Kidney epithelial cell (primary cell): ENCODE data around the gene HMOX2. TPM values are rescaled to one million over a fixed set of nuclear protein-coding genes. Genes with fewer than 3 reads are reported as not detected.
A peak's percentile ranks its signal among the peaks of the same experiment; 100 is the strongest.

Experiments
- DNase-seq: peaks from one replicate; pipeline ENCODE4 v3.0.0-alpha.2; 2010; ENCODE audit warnings: low read depth
- H3K27me3 ChIP-seq: 2 replicates; pipeline ENCODE4 v1.6.0; 2011; ENCODE audit warnings: low read length; ENCODE audit not compliant: control insufficient read depth, insufficient read depth
- H3K36me3 ChIP-seq: 2 replicates; pipeline ENCODE4 v1.5.1; 2011; ENCODE audit warnings: low read length; ENCODE audit not compliant: control insufficient read depth, insufficient read depth
- H3K4me3 ChIP-seq: 2 replicates; pipeline ENCODE4 v1.5.1; 2011; ENCODE audit warnings: low read depth, mild to moderate bottlenecking, control low read depth, low read length
- total RNA-seq: library from RNA; depleted of rRNA; stranded (reverse); fragments of >200 nt; gene quantifications from 2 replicates; pipeline ENCODE4 v1.2.3, GENCODE V29; 2015
- TF ChIP-seq, protein P1 (sequence below): IDR thresholded peaks from 2 replicates; pipeline ENCODE4 v1.5.1; 2011; ENCODE audit warnings: mild to moderate bottlenecking, moderate library complexity, low read length, control low read depth, inconsistent platforms; ENCODE audit not compliant: insufficient read depth, poor library complexity, severe bottlenecking

Gene HMOX2
- total RNA-seq, 1 donor from 2014 or later = 64.4 TPM

DNA sequence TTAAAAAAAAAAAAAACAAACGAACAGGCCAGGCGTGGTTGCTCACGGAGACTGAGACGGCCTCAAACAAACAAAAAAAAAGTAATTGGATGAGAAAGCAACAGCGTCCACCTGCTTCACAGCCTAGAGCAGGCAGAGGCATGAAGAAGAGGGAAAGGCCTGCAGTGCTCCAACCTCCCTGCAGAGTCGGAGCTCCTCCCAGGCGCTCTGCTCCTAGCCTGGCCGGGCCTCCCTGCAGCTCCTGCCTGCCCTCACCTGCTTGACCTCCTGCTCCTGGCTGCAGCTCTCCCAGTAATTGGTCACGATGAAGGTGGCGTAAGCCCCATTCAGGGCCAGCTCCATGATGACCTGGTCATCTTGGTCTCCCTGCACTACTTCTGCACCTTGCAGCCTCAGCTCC, 7.2 kb upstream of the HMOX2 start:
- no peak for DNase-seq
- TF ChIP-seq, protein P1, sequence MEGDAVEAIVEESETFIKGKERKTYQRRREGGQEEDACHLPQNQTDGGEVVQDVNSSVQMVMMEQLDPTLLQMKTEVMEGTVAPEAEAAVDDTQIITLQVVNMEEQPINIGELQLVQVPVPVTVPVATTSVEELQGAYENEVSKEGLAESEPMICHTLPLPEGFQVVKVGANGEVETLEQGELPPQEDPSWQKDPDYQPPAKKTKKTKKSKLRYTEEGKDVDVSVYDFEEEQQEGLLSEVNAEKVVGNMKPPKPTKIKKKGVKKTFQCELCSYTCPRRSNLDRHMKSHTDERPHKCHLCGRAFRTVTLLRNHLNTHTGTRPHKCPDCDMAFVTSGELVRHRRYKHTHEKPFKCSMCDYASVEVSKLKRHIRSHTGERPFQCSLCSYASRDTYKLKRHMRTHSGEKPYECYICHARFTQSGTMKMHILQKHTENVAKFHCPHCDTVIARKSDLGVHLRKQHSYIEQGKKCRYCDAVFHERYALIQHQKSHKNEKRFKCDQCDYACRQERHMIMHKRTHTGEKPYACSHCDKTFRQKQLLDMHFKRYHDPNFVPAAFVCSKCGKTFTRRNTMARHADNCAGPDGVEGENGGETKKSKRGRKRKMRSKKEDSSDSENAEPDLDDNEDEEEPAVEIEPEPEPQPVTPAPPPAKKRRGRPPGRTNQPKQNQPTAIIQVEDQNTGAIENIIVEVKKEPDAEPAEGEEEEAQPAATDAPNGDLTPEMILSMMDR = no peak
- H3K36me3 ChIP-seq = peaks cover 2% of the 10 kb centered on the region
- H3K4me3 ChIP-seq = no peak overlapping the region
- no peaks in the 10 kb centered on the region for H3K27me3 ChIP-seq

DNA sequence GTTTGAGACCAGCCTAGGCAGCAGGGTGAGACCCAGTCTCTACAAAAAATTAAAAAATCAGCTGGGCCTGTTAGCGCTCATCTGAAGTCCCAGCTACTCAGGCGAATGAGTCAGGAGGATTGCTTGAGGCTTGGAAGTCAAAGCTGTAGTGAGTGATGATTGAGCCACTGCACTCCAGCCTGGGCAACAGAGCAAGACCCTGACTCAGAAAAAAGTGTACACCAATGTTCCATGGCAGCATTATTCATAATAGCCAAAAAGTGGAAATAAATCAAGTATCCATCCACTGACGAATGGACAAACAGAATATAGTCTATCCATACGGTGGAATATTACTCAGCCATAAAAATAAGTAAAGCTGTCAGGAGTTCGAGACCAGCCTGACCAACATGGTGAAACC, 4.3 kb upstream of the HMOX2 start:
- TF ChIP-seq, protein P1 = no peak
- H3K36me3 ChIP-seq = peaks cover 2% of the 10 kb centered on the region
- no peak for DNase-seq

DNA sequence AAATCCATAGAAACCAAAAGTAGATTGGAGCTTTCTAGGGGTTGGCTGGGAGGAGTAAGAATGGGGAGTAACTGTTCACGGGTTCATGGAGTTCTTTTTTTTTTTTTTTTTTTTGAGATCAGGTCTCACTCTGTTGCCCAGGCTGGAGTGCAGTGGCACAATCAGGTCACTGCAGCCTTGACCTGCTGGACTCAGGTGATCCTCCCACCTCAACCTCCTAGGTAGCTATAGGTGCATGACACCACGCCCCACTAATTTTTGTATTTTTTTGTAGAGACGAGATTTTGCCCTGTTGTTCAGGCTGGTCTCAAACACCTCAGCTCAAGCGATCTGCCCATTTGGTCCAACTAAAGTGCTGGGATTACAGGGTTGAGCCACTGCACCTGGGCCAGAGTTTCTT, 3.3 kb upstream of the HMOX2 start:
- H3K27me3 ChIP-seq = no peaks in the 10 kb centered on the region
- H3K36me3 ChIP-seq = no peaks in the 10 kb centered on the region
- TF ChIP-seq, protein P1 = no peak
- no peak for DNase-seq
- H3K4me3 ChIP-seq = no peak overlapping the region

More for the DNA sequence above, 4.3 kb upstream of the HMOX2 start:
- no peak overlapping the region for H3K4me3 ChIP-seq
- H3K27me3 ChIP-seq = no peaks in the 10 kb centered on the region

DNA sequence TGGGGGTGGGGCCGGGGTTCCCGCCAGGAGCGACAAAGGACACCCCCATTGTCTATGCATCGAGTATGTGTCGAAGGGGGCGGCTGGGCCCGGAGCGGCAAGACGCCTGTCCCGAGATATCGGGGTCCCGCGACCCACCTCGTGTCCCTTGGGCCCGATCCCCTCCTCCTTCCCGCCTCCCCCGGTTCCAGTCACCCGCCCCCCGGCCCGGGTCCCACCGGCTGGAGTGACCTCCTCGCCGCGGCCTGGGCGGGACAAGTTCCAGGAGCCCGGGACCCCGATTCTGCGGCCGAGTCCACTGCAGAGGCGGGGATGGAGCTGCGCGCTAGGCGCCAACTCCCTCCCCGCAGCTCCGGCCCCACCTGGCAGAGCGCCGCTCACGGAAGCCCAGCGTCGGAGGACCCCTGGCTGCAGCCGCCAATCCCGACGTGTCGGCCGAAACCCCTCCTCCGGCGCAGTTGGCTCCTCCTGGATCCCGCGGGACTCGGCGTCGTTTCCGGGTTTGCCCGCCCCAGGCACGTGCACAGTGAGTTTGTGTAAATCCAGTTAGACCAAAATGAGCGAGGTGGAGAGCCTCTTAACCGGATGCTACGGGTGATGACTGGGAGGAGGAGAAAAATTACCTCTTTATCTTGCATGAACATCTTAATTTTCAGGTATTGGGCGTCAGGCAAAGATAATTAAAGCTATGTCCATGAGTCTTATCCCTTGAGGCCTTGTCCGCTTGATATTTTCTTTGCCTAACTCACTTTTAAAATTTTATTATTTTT, 1.8 kb upstream of the HMOX2 start, which contains the start of gene NMRAL1:
Gene NMRAL1 (minus strand): TSS at position 434 of the 770 bp plus-strand sequence. CDS start 493 bp downstream, outside the sequence.
- DNase-seq = peak; percentile 60
- H3K4me3 ChIP-seq = peak within 1 kb of the TSS; percentile 82
- H3K36me3 ChIP-seq = no peaks in the 10 kb centered on the region
- no peaks in the 10 kb centered on the region for H3K27me3 ChIP-seq
- TF ChIP-seq, protein P1 = no peak

DNA sequence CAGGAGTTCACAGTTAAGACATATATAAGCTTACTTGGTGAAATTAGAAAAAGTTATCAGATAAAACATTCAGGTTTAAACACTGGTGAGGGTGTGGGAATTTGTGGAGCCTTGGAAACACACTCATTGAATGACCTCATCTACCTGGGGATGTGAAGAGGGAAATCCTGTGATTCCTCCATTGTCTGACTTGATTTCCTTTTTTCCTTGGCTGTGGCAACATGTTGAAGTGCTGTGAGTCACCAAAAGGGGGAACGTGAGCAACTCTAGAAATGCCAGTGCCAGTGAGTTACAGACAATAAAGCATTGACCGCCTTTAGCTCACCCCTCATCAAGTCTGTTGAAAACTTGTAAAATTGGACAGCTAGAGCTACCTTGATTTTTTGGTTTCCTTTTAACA, 1.8 kb downstream of the HMOX2 start:
- no peak for DNase-seq
- H3K27me3 ChIP-seq = no peaks in the 10 kb centered on the region
- H3K36me3 ChIP-seq = no peaks in the 10 kb centered on the region
- TF ChIP-seq, protein P1 = peak; percentile 28
- H3K4me3 ChIP-seq = no peak overlapping the region

DNA sequence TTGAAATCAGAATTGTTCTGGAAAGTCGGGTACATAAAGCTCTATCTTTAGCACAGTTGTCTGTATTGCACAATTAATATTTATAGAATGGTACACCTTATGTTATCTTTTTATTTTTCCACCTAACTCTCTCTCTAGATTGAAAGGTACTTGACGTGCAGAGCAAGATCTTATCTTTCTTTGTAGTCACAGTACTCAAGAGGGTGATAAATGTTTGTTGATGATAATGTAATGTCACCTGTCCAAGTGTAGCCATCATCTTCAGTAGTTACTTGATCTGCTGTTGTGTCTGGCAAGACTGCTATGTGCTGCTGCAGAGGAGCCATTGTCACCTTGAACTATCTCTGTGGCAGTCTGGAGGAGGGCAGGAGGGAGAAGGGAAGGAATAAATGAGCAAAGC, 5.3 kb downstream of the HMOX2 start:
- Histone ChIP-seq H3K4me3 (no peak overlapping the region), H3K36me3 (no peaks in the 10 kb centered on the region), H3K27me3 (no peaks in the 10 kb centered on the region)
- DNase-seq = no peak
- TF ChIP-seq, protein P1 = no peak
